Tibial artery (tissue), 4 donors: Measurements from ENCODE around the gene TIMM10.

Experiments used
- DNase-seq, 2 donors: peaks; one replicate each; pipeline ENCODE4 v3.0.0-alpha.2; 2019
- H3K27ac ChIP-seq, 2 donors: fragments of 200-600 bp; sonication (generic) in 1 of 2; 1 replicate in 1 of 2; 2 replicates in 1 of 2; pipeline ENCODE4 v1.5.1; 2018 to 2019; ENCODE audit warnings: mild to moderate bottlenecking in 1 of 2
- H3K27me3 ChIP-seq, 2 donors: fragments of 200-600 bp; sonication (generic) in 1 of 2; one replicate each; pipeline versions ENCODE4 v1.5.1 to v1.6.0; 2016 to 2019
- H3K36me3 ChIP-seq, 3 donors: fragments of 200-600 bp; sonication (generic) in 2 of 3; one replicate each; pipeline ENCODE4 v1.5.1; 2016 to 2019; ENCODE audit warnings: mild to moderate bottlenecking in 2 of 3
- H3K4me1 ChIP-seq, 4 donors: fragments of 200-600 bp; sonication (generic) in 2 of 4; 1 replicate in 3 of 4; 2 replicates in 1 of 4; pipeline ENCODE4 v1.5.1; 2016 to 2019
- H3K4me3 ChIP-seq, 2 donors: fragments of 200-600 bp; sonication (generic) in 1 of 2; 1 replicate in 1 of 2; 2 replicates in 1 of 2; pipeline ENCODE4 v1.5.1; 2018 to 2019; ENCODE audit warnings: mild to moderate bottlenecking in 2 of 2
- H3K9me3 ChIP-seq, 3 donors: fragments of 200-600 bp; sonication (generic) in 1 of 3; one replicate each; pipeline ENCODE4 v1.5.1; 2016 to 2019
- CTCF ChIP-seq, 2 experiments: fragments of 200-600 bp in 1 of 2; fragments of 450-650 bp in 1 of 2; IDR thresholded peaks; one replicate each; pipeline ENCODE4 v1.5.1; 2017 to 2019; ENCODE audit warnings: antibody characterized with exemption in 2 of 2, mild to moderate bottlenecking in 1 of 2, moderate library complexity in 1 of 2
- intact Hi-C: fragments of 100-400 bp; cut with DNase I; formaldehyde crosslinking; loops from one replicate; pipeline ENCODE4 v1.15.0; 2023; ENCODE audit warnings: low total_unique reads

Gene TIMM10

GRCh38 chr11:57546869-57547475 is 16.4 kb upstream of the TIMM10 start:
- H3K4me1 ChIP-seq, result no peaks in the 10 kb centered on the region
- no peak overlapping the region for H3K4me3 ChIP-seq
- no peaks in the 10 kb centered on the region for H3K27me3 ChIP-seq
- no peaks in the 10 kb centered on the region for H3K9me3 ChIP-seq
- TF ChIP-seq CTCF (IDR thresholded peaks at IDR 0.05), result no peak
- H3K27ac ChIP-seq, result no peak overlapping the region
- H3K36me3 ChIP-seq, result peaks cover 23 to 55% (median 47%) of the 10 kb centered on the region in 3 donors
- intact Hi-C loops, result no loop called here
- DNase-seq, result no peak

GRCh38 chr11:57546451-57546850 is 15.9 kb upstream of the TIMM10 start:
- Histone ChIP-seq H3K27ac (no peak overlapping the region), H3K4me1 (no peaks in the 10 kb centered on the region), H3K9me3 (no peaks in the 10 kb centered on the region), H3K27me3 (no peaks in the 10 kb centered on the region), H3K4me3 (no peak overlapping the region), H3K36me3 (peaks cover 18 to 50% (median 42%) of the 10 kb centered on the region in 3 donors)
- intact Hi-C loops, result no loop called here
- TF ChIP-seq CTCF (IDR thresholded peaks at IDR 0.05), result no peak
- no peak for DNase-seq

- H3K27ac ChIP-seq, result no peak overlapping the region
- intact Hi-C loops, result no loop called here
- peaks cover 13 to 44% (median 36%) of the 10 kb centered on the region in 3 donors for H3K36me3 ChIP-seq
- no peaks in the 10 kb centered on the region for H3K4me1 ChIP-seq
- no peak for TF ChIP-seq CTCF (IDR thresholded peaks at IDR 0.05)
- H3K27me3 ChIP-seq, result no peaks in the 10 kb centered on the region
- DNase-seq, result no peak
- H3K9me3 ChIP-seq, result no peaks in the 10 kb centered on the region
- H3K4me3 ChIP-seq, result no peak overlapping the region
Observed at GRCh38 chr11:57545883-57546282, 15.3 kb upstream of the TIMM10 start.

GRCh38 chr11:57544566-57544965 is 14.0 kb upstream of the TIMM10 start:
- Histone ChIP-seq H3K27ac (no peak overlapping the region), H3K9me3 (no peaks in the 10 kb centered on the region), H3K27me3 (no peaks in the 10 kb centered on the region), H3K4me1 (no peaks in the 10 kb centered on the region), H3K4me3 (no peak overlapping the region), H3K36me3 (peaks cover 1 to 31% (median 23%) of the 10 kb centered on the region in 3 donors)
- intact Hi-C loops, result no loop called here
- no peak for DNase-seq
- TF ChIP-seq CTCF (IDR thresholded peaks at IDR 0.05), result no peak

- DNase-seq, result no peak
- no peaks in the 10 kb centered on the region for H3K4me1 ChIP-seq
- H3K27ac ChIP-seq, result no peak overlapping the region
- TF ChIP-seq CTCF (IDR thresholded peaks at IDR 0.05), result no peak
- H3K36me3 ChIP-seq, result peaks cover 0 to 22% (median 13%) of the 10 kb centered on the region in 3 donors
- H3K9me3 ChIP-seq, result no peaks in the 10 kb centered on the region
- intact Hi-C loops, result no loop called here
- no peak overlapping the region for H3K4me3 ChIP-seq
- H3K27me3 ChIP-seq, result no peaks in the 10 kb centered on the region
Observed at GRCh38 chr11:57543593-57543992, 13.0 kb upstream of the TIMM10 start.

- Histone ChIP-seq H3K27me3 (no peaks in the 10 kb centered on the region), H3K4me1 (no peaks in the 10 kb centered on the region), H3K27ac (no peak overlapping the region), H3K36me3 (peaks cover 0 to 11% (median 8%) of the 10 kb centered on the region in 3 donors), H3K4me3 (no peak overlapping the region), H3K9me3 (no peaks in the 10 kb centered on the region)
- no peak for TF ChIP-seq CTCF (IDR thresholded peaks at IDR 0.05)
- no peak for DNase-seq
- intact Hi-C loops, result no loop called here
Observed at GRCh38 chr11:57542582-57542981, 12.0 kb upstream of the TIMM10 start.
